Psoas muscle (tissue), 8 donors: ENCODE data around the gene NUTF2. TPM values are rescaled to one million over a fixed set of nuclear protein-coding genes. Genes with fewer than 3 reads are reported as not detected.

Source experiments
- ATAC-seq, 4 donors: fragments of 200-7000 bp; cut with Tn5 transposase; one replicate each; pipeline ENCODE4 v1.9.1; 2020; ENCODE audit warnings: moderate library complexity in 3 of 4, mild to moderate bottlenecking in 2 of 4
- DNase-seq, 2 donors: peaks; one replicate each; pipeline ENCODE4 v3.0.0-alpha.2; 2020
- H3K27ac ChIP-seq: fragments of 200-600 bp; one replicate; pipeline ENCODE4 v1.8.0; 2022
- H3K27me3 ChIP-seq, 3 donors: fragments of 200-600 bp in 1 of 3; one replicate each; pipeline versions ENCODE4 v1.6.1 to v1.8.0; 2013 to 2022; ENCODE audit warnings: low read length in 2 of 3, mild to moderate bottlenecking in 2 of 3, moderate library complexity in 1 of 3; ENCODE audit not compliant: insufficient read depth in 3 of 3
- H3K36me3 ChIP-seq, 2 donors: fragments of 200-600 bp in 1 of 2; one replicate each; pipeline versions ENCODE4 v1.6.1 to v1.8.0; 2013 to 2022; ENCODE audit warnings: low read depth in 1 of 2, mild to moderate bottlenecking in 1 of 2, moderate library complexity in 1 of 2; ENCODE audit not compliant: insufficient read depth in 1 of 2
- H3K4me1 ChIP-seq: fragments of 200-600 bp; one replicate; pipeline ENCODE4 v1.8.0; 2022
- H3K4me3 ChIP-seq: fragments of 200-600 bp; one replicate; pipeline ENCODE4 v1.8.0; 2022; ENCODE audit warnings: mild to moderate bottlenecking
- H3K9me3 ChIP-seq: fragments of 200-600 bp; one replicate; pipeline ENCODE4 v1.8.0; 2022
- WGBS, 3 donors: extraction: QIAGEN DNeasy Blood & Tissue Kit; methylation state at CpG; one replicate each; pipeline versions ENCODE4 v1.1.6 to v1.1.7; 2013; 5-methylcytosine and 5-hydroxymethylcytosine counted together
- intact Hi-C, 2 donors: fragments of 100-400 bp; cut with DNase I; formaldehyde crosslinking; loops; one replicate each; pipeline versions ENCODE4 v1.11.0 to v1.14.2; 2022
- polyA plus RNA-seq, 3 donors: library from polyadenylated mRNA; stranded (reverse); fragments of 200-250 nt; gene quantifications; one replicate each; pipeline ENCODE4 v1.2.3, GENCODE V29; 2013
- total RNA-seq, 4 donors: library from RNA; stranded (reverse); fragmentation: NEBNext Ultra II Directional in 2 of 4; extraction: Animal tissue kit (Norgen Biotek cat#: 25700) in 2 of 4; gene quantifications; one replicate each; pipeline versions ENCODE4 v1.2.1 to v1.2.4, GENCODE V29; 2021 to 2023
- TF ChIP-seq, protein P1 (sequence below): fragments of 200-600 bp; IDR thresholded peaks from one replicate; pipeline ENCODE4 v1.8.0; 2022; ENCODE audit warnings: antibody characterized with exemption
- donor health status: healthy with polysubstance abuse.
- donor health status: DM: no; HTN: no; CAD: no; lungs with moderate emphysema.
- donor health status: Bipolar disorder and iron deficiency.
- donor health status: healthy.
- donor health status: DM: yes; HTN: yes; CAD: no.
- donor health status: DM: no; HTN: no; CAD: no.
- donor health status: DM: no; HTN: no; CAD: no.
- donor health status: DM: yes; HTN: yes; CAD: no.

NUTF2 gene
- total and polyA plus RNA-seq, 7 donors, result 77.4 to 170 (median 104) TPM

DNA sequence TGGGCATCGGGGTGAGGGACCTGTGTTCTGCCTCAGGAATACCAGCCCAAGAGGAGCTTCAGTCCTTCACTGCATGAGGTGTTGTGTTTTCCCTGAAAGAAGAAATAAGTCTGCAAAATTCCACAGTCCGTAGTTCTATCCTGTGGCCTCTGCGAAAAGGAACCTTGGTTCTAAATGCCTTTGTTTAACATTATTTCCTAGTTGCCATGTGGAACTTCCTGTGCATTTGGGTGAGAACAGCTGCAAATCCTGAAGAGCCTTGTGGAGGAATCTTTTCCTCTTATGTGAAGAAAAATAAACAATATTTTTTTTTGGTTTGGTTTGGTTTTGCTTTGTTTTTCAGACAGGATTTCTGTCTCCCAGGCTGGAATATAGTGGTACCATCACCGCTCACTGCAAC is 56.1 kb downstream of the NUTF2 start:
- DNase-seq (no peak), ATAC-seq (no peak)
- WGBS, 3 donors, result 64 to 79% (median 76%) methylated on average over 4 of the region's 4 CpGs
- Histone ChIP-seq H3K9me3 (no peaks in the 10 kb centered on the region), H3K4me1 (peaks cover 22% of the 10 kb centered on the region), H3K4me3 (no peak overlapping the region), H3K36me3 (peaks cover 0 to 8% of the 10 kb centered on the region in 2 donors), H3K27ac (peak overlapping the region; percentile 18), H3K27me3 (no peaks in the 10 kb centered on the region)
- TF ChIP-seq, protein P1, sequence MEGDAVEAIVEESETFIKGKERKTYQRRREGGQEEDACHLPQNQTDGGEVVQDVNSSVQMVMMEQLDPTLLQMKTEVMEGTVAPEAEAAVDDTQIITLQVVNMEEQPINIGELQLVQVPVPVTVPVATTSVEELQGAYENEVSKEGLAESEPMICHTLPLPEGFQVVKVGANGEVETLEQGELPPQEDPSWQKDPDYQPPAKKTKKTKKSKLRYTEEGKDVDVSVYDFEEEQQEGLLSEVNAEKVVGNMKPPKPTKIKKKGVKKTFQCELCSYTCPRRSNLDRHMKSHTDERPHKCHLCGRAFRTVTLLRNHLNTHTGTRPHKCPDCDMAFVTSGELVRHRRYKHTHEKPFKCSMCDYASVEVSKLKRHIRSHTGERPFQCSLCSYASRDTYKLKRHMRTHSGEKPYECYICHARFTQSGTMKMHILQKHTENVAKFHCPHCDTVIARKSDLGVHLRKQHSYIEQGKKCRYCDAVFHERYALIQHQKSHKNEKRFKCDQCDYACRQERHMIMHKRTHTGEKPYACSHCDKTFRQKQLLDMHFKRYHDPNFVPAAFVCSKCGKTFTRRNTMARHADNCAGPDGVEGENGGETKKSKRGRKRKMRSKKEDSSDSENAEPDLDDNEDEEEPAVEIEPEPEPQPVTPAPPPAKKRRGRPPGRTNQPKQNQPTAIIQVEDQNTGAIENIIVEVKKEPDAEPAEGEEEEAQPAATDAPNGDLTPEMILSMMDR, result no peak
- intact Hi-C loops, result no loop called here

DNA sequence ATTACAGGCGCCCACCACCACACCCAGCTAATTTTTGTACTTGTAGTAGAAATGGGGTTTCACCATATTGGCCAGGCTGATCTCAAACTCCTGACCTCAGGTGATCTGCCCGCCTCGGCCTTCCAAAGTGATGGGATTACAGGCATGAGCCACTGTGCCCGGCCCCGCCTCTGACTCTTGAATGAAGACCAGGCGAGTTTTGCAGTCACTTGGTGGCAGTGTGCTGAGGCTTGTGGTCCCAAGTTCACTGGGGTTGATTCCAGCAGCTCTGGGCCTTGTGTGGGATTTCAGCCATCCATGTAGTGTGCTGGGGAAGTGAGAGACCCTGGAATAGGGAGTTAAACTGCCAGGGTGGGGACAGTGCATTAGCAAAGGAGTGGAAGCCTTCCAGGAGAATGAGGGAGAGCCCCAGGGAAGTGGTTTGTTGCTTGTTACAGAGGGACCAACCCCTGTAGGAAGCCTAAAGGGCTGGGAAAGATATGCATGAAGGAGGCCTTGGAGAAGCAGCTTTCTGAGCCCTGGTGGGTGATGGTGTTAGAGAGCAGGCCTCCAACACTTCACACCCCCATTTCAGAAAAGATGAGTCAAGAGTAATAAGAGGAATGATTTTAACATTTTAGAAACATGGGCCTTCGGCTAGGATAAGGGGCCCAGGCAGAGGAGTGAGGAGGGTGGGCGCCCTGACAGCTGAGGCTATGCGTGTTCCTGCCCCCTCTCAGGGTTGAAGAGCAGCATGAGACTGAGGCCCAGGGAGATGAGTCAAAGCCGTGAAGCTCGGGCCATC is 60.9 kb downstream of the NUTF2 start:
- Histone ChIP-seq H3K36me3 (peaks cover 0 to 41% of the 10 kb centered on the region in 2 donors), H3K27me3 (no peaks in the 10 kb centered on the region), H3K4me3 (no peak overlapping the region), H3K9me3 (no peaks in the 10 kb centered on the region), H3K27ac (peak overlapping the region; percentile 30), H3K4me1 (peaks cover 5% of the 10 kb centered on the region)
- peak in 3 of 4 donors; percentile 40 to 79 (median 74) for ATAC-seq
- no peak for DNase-seq
- 63 to 79% (median 66%) methylated on average over 11 of the region's 11 CpGs for WGBS, 3 donors
- TF ChIP-seq, protein P1, result no peak
- intact Hi-C loops, result no loop called here

DNA sequence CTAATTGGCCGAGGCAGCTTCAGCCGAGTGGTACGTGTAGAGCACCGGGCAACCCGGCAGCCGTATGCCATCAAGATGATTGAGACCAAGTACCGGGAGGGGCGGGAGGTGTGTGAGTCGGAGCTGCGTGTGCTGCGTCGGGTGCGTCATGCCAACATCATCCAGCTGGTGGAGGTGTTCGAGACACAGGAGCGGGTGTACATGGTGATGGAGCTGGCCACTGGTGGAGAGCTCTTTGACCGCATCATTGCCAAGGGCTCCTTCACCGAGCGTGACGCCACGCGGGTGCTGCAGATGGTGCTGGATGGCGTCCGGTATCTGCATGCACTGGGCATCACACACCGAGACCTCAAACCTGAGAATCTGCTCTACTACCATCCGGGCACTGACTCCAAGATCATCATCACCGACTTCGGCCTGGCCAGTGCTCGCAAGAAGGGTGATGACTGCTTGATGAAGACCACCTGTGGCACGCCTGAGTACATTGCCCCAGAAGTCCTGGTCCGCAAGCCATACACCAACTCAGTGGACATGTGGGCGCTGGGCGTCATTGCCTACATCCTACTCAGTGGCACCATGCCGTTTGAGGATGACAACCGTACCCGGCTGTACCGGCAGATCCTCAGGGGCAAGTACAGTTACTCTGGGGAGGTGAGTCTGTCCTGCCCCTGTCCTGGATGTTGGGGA is 62.5 kb downstream of the NUTF2 start:
- no peak overlapping the region for H3K4me3 ChIP-seq
- DNase-seq, result no peak
- intact Hi-C loops, result no loop called here
- TF ChIP-seq, protein P1, result no peak
- H3K27me3 ChIP-seq, result no peaks in the 10 kb centered on the region
- H3K36me3 ChIP-seq, result peaks cover 0 to 33% of the 10 kb centered on the region in 2 donors
- H3K4me1 ChIP-seq, result peaks cover 5% of the 10 kb centered on the region
- no peak overlapping the region for H3K27ac ChIP-seq
- ATAC-seq, result no peak
- H3K9me3 ChIP-seq, result no peaks in the 10 kb centered on the region
- WGBS, 3 donors, result 89 to 94% (median 90%) methylated on average over 36 of the region's 36 CpGs

DNA sequence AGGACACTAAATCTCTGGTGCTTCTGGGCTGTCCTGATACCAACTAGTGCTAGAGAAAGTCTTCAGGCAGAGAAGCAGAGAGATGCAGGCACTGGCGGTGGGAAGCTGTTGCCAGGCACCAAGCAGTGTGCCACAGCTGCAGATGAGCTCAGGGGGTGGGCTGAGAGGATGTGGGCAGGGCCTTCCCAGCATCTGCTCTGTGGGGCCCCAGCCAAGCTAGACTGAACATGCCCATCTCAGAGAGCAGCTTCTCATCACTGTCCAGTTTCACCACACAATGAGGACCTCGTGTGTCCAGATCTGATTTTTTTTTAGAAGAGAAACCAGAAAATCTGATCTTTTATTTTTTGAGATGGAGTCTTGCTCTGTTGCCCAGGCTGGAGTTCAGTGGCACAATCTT is 63.4 kb downstream of the NUTF2 start:
- ATAC-seq (peak in 3 of 4 donors; percentile 47 to 55 (median 48)), DNase-seq (no peak)
- H3K36me3 ChIP-seq, result peaks cover 0 to 33% of the 10 kb centered on the region in 2 donors
- no peak overlapping the region for H3K27ac ChIP-seq
- no peak overlapping the region for H3K4me3 ChIP-seq
- intact Hi-C loops, result no loop called here
- 41 to 46% (median 46%) methylated on average over 2 of the region's 2 CpGs for WGBS, 3 donors
- TF ChIP-seq, protein P1, result no peak
- H3K27me3 ChIP-seq, result no peaks in the 10 kb centered on the region
- peaks cover 12% of the 10 kb centered on the region for H3K4me1 ChIP-seq
- no peaks in the 10 kb centered on the region for H3K9me3 ChIP-seq
